Endothelial cell of umbilical vein (primary cell): Measurements from ENCODE around the gene ZDHHC19. TPM values are rescaled to one million over a fixed set of nuclear protein-coding genes. Genes with fewer than 3 reads are reported as not detected.

Source experiments
- BruUV-seq: library from RNA; stranded (reverse); fragments of 400-500 nt; replicated peaks from 2 replicates; lab custom pipeline; 2021; lab: Mats Ljungman, UMichigan
- CTCF ChIA-PET: fragments of 300-600, 350-600 bp; sonication (Branson Sonifier 250); formaldehyde crosslinking; loops from one replicate; lab custom pipeline; 2021; ENCODE audit warnings: antibody characterized with exemption, inconsistent platforms; lab: Charles Lee
- POLR2A ChIA-PET: fragments of 300-600, 350-600 bp; sonication (Branson Sonifier 250); formaldehyde crosslinking; loops from one replicate; lab custom pipeline; 2021; ENCODE audit warnings: antibody characterized with exemption, inconsistent platforms; lab: Charles Lee
- DNase-seq: peaks from one replicate; pipeline ENCODE4 v3.0.0-alpha.2; 2011; ENCODE audit warnings: low read depth, low spot score
- FAIRE-seq: peaks from 2 replicates; lab custom pipeline; 2011; peaks lifted over from hg19 to GRCh38; lab: Jason Lieb, UNC
- H2AFZ ChIP-seq: 2 replicates; pipeline ENCODE4 v1.6.0; 2012; ENCODE audit warnings: low read depth, low read length, control low read depth, inconsistent platforms
- H3K27ac ChIP-seq: 2 replicates; pipeline ENCODE4 v1.5.1; 2011; ENCODE audit warnings: low read depth, mild to moderate bottlenecking, control low read depth, low read length, moderate library complexity; ENCODE audit not compliant: insufficient read depth
- H3K27me3 ChIP-seq, 2 experiments: 2 replicates each; pipeline versions ENCODE4 v1.6.0 to v1.6.1; 2011; ENCODE audit warnings: low read length in 2 of 2, mixed read lengths in 1 of 2; ENCODE audit not compliant: control insufficient read depth in 2 of 2, insufficient read depth in 2 of 2
- H3K36me3 ChIP-seq, 2 experiments: 2 replicates in 1 of 2; 3 replicates in 1 of 2; pipeline ENCODE4 v1.5.1; 2011; ENCODE audit warnings: low read length in 2 of 2, mild to moderate bottlenecking in 1 of 2, moderate library complexity in 1 of 2; ENCODE audit not compliant: control insufficient read depth in 2 of 2, insufficient read depth in 2 of 2; ENCODE audit errors: extremely low read depth in 1 of 2
- H3K4me1 ChIP-seq: 3 replicates; pipeline ENCODE4 v1.5.1; 2011; ENCODE audit warnings: mild to moderate bottlenecking, low read length; ENCODE audit not compliant: control insufficient read depth, insufficient read depth; ENCODE audit errors: extremely low read depth
- H3K4me2 ChIP-seq: 2 replicates; pipeline ENCODE4 v1.6.1; 2011; ENCODE audit warnings: low read length, control low read depth, mixed read lengths; ENCODE audit not compliant: insufficient read depth
- H3K4me3 ChIP-seq, 3 experiments: fragments of 200-600 bp in 1 of 3; sonication (generic), shearing (Covaris generic) in 1 of 3; replicated peaks in 1 of 3; 2 replicates each; pipeline ENCODE4 v1.5.1; 2011 to 2016; ENCODE audit warnings: control low read depth in 3 of 3, low read length in 3 of 3, mild to moderate bottlenecking in 2 of 3, inconsistent platforms in 1 of 3, low read depth in 1 of 3, moderate library complexity in 1 of 3; ENCODE audit not compliant: insufficient read depth in 1 of 3
- H3K79me2 ChIP-seq: 2 replicates; pipeline ENCODE4 v1.6.0; 2012; ENCODE audit warnings: low read length, inconsistent platforms; ENCODE audit not compliant: control insufficient read depth, insufficient read depth
- H3K9ac ChIP-seq: replicated peaks from 2 replicates; pipeline ENCODE3; 2011; ENCODE audit warnings: low read length, control low read depth; ENCODE audit not compliant: insufficient read depth; ENCODE audit errors: extremely low read depth
- H3K9me1 ChIP-seq: replicated peaks from 3 replicates; pipeline ENCODE4 v1.6.0; 2011; ENCODE audit warnings: mild to moderate bottlenecking, low read length; ENCODE audit not compliant: control insufficient read depth, insufficient read depth; ENCODE audit errors: extremely low read depth
- H3K9me3 ChIP-seq: replicated peaks from 2 replicates; pipeline ENCODE4 v1.5.1; 2012; ENCODE audit warnings: low read length, inconsistent platforms; ENCODE audit not compliant: control insufficient read depth, insufficient read depth
- H4K20me1 ChIP-seq: replicated peaks from 2 replicates; pipeline ENCODE3; 2011; ENCODE audit warnings: mild to moderate bottlenecking, low read length; ENCODE audit not compliant: control insufficient read depth, insufficient read depth; ENCODE audit errors: extremely low read depth
- CTCF ChIP-seq, 2 donors: IDR thresholded peaks; 1 replicate in 1 of 2; 2 replicates in 1 of 2; pipeline ENCODE4 v1.5.1; 2011; ENCODE audit warnings: low read length in 2 of 2, mild to moderate bottlenecking in 2 of 2, moderate library complexity in 2 of 2, control low read depth in 1 of 2, inconsistent platforms in 1 of 2, low read depth in 1 of 2; ENCODE audit not compliant: insufficient read depth in 1 of 2; ENCODE audit errors: extremely low read depth in 1 of 2
- EZH2 ChIP-seq: IDR thresholded peaks from 2 replicates; pipeline ENCODE4 v1.6.1; 2012; ENCODE audit warnings: borderline replicate concordance, low read depth, mild to moderate bottlenecking, moderate library complexity, low read length, inconsistent platforms; ENCODE audit not compliant: severe bottlenecking
- FOS ChIP-seq: IDR thresholded peaks from 2 replicates; pipeline ENCODE4 v1.6.1; 2011; ENCODE audit warnings: mild to moderate bottlenecking, low read length, moderate library complexity, borderline replicate concordance; ENCODE audit not compliant: insufficient read depth
- GATA2 ChIP-seq: IDR thresholded peaks from 2 replicates; pipeline ENCODE4 v1.7.0; 2011; ENCODE audit warnings: low read depth, mild to moderate bottlenecking, moderate library complexity, mixed read lengths, low read length; ENCODE audit not compliant: insufficient read length, insufficient read depth
- MAX ChIP-seq: IDR thresholded peaks from 2 replicates; pipeline ENCODE4 v1.6.1; 2011; ENCODE audit not compliant: insufficient read depth, insufficient read length
- MYC ChIP-seq: IDR thresholded peaks from one replicate; pipeline ENCODE4 v1.6.1; 2011; ENCODE audit warnings: mild to moderate bottlenecking, low read depth, low read length
- POLR2A ChIP-seq: IDR thresholded peaks from 2 replicates; pipeline ENCODE4 v1.6.1; 2012; ENCODE audit warnings: low read depth, mild to moderate bottlenecking, control low read depth, low read length
- POLR2AphosphoS5 ChIP-seq: IDR thresholded peaks from 2 replicates; pipeline ENCODE4 v1.6.1; 2012; ENCODE audit warnings: low read depth, mild to moderate bottlenecking, control low read depth, low read length, moderate library complexity; ENCODE audit not compliant: insufficient read depth
- dilution Hi-C: fragments of 300-500 bp; cut with MboI; formaldehyde crosslinking; loops from one replicate; pipeline ENCODE4 v1.15.0; 2019; ENCODE audit warnings: low sequenced_read_pairs; ENCODE audit not compliant: extremely low pct_ligation_motif_present
- intact Hi-C: fragments of 100-400 bp; cut with micrococcal nuclease; formaldehyde crosslinking; loops from one replicate; pipeline ENCODE4 v1.10.0; 2022
- polyA plus RNA-seq, 4 experiments: library from polyadenylated mRNA; depleted of rRNA in 3 of 4; stranded (reverse) in 3 of 4; unstranded in 1 of 4; fragments of >200 nt; gene quantifications; 2 replicates each; pipeline versions ENCODE4 v1.2.1 to v1.2.3, GENCODE V29; 2011 to 2012; ENCODE audit warnings: missing spikeins in 1 of 4
- total RNA-seq: library from RNA; stranded (reverse); gene quantifications from 2 replicates; pipeline ENCODE4 v1.2.3, GENCODE V29; 2021

ZDHHC19 gene
- total and polyA plus RNA-seq, 2 donors (not counting 3 experiments of a cell fraction or from before 2014, with no cell fraction given): not detected

DNA sequence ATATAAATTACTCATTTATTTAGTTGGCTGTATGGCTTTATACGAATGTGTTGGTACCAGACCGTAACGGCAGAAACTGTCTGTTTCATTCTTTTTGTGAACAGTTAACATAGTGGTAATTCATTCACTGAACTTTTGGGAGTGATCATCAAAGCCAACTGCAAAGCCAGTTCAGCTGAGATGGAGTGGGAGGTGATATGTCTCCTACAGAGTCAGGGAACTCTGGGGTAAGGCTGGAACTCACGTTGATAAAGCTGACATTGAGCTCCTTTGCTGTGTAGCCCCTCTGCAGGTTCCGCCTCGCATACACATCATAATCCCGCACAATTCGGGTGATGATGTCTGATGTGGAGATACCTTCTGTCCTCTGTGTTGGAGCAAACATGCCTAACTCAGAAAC lies 30.5 kb upstream of the ZDHHC19 start:
- intact Hi-C loops: no loop called here
- no peak for DNase-seq

More for the DNA sequence above, 30.5 kb upstream of the ZDHHC19 start:
- Histone ChIP-seq H3K4me3 (no peak overlapping the region), H3K36me3 (peaks cover 16 to 26% of the 10 kb centered on the region in 2 experiments), H3K4me1 (no peaks in the 10 kb centered on the region), H3K9me1 (no peaks in the 10 kb centered on the region), H3K27me3 (no peaks in the 10 kb centered on the region), H3K9ac (no peak overlapping the region), H3K27ac (no peak overlapping the region), H4K20me1 (no peaks in the 10 kb centered on the region), H3K4me2 (no peak overlapping the region), H3K9me3 (no peaks in the 10 kb centered on the region), H3K79me2 (no peaks in the 10 kb centered on the region), H2AFZ (no peak overlapping the region)
- ChIA-PET CTCF (no interaction called here), POLR2A (no interaction called here)
- BruUV-seq: no TSS peak
- no peak for FAIRE-seq
- TF ChIP-seq GATA2 (no peak), FOS (no peak), POLR2A (no peak), CTCF (IDR thresholded peaks at IDR 0.05; ENCODE audit: extremely low read depth in 1 of 2, insufficient read depth in 1 of 2, low read depth in 1 of 2, low read length in 2 of 2) (no peak), EZH2 (no peak), MYC (no peak), MAX (no peak), POLR2AphosphoS5 (no peak)
- dilution Hi-C loops: no loop called here
